Kidney tubule cell (primary cell): ENCODE data around the gene CMTM8.

ENCODE experiments used
- DNase-seq: peaks from one replicate; pipeline ENCODE4 v3.0.0-alpha.2; 2018; ENCODE audit warnings: low spot score

CMTM8 gene

DNA sequence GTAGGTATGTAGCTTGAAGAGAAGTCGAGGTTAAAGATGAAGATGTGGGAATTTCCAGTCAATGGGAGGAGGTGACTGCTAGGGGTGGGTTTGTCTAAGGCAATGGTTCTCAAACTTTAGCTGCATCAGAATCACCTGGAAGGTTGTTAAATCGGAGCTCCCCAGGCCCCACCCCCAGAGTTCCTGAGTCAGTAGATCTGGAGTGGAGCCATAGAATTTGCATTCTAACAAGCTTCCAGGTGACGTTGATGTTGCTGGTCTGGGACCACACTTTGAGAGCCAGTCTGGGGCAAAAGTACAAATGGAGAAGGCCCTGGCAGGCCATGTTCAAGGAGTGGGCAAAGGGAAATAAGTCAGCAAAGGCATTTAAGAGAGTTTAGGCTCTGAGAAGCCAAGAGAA lies 69.1 kb downstream of the CMTM8 start:
- peak; percentile 42 for DNase-seq

DNA sequence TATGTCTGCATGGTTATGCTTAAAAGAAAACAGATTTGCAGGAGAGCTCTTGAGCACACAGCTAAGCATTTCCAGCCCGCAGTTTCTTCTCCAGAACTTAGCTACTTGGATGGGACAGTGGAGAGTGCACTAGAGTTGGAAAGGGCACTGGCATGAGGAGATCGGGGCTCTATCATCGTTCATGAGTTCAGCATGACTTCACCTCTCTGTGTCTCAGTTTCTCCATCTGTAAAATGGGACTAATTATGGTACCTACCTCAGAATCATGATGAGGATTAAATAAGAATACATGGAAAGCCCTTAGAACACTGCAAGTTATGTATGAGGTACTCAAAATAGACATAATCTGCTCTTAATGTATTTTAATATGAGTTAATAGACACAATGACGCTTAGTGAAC lies 69.9 kb downstream of the CMTM8 start:
- DNase-seq, result no peak

DNA sequence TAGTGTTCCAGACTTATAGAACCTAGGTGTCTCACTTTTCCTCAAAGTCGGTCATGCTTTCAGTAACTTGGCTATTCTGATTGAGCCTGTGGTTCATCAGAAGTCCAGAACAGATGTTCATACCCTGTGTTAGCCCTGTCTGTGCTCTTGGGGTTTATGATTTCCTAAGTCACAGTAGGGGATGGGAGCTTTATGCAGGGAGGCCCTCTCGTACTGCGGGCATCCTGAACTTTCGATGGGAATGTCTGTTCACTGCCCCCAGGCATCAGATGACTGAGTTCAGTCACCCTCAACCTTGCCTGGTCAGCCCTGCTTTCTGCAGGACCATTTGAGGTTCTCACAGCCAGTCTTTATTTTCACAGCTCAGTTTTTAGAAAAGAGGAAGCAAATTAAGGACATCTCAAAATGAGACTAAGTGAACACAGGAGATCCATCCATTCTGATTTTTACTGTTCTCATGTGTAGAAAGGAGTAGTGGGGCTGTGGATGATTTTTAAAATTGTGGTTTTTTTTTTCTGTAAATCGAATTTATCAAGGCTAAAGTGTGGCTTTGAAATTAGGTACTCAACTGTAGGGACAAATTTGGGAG lies 71.3 kb downstream of the CMTM8 start:
- DNase-seq, result peak; percentile 36

DNA sequence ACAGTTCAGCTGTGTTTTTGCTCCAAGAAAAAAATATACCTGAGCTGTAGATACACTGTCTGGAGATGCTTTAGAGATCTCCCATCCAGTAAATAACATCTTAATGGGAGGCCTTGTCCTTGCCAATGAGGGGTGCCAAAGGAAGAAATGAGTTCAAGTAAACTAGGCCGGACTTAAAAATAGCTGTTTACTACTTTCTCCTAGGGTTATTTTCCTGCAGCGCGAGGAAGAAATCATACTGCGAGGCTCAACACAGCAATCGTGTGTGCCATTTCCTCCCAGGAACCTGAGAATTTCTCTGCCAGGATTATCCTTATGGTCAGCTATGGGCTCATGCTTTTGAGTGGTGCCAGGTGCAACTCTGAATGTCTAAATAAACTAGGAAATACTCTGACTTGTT lies 71.9 kb downstream of the CMTM8 start:
- no peak for DNase-seq

DNA sequence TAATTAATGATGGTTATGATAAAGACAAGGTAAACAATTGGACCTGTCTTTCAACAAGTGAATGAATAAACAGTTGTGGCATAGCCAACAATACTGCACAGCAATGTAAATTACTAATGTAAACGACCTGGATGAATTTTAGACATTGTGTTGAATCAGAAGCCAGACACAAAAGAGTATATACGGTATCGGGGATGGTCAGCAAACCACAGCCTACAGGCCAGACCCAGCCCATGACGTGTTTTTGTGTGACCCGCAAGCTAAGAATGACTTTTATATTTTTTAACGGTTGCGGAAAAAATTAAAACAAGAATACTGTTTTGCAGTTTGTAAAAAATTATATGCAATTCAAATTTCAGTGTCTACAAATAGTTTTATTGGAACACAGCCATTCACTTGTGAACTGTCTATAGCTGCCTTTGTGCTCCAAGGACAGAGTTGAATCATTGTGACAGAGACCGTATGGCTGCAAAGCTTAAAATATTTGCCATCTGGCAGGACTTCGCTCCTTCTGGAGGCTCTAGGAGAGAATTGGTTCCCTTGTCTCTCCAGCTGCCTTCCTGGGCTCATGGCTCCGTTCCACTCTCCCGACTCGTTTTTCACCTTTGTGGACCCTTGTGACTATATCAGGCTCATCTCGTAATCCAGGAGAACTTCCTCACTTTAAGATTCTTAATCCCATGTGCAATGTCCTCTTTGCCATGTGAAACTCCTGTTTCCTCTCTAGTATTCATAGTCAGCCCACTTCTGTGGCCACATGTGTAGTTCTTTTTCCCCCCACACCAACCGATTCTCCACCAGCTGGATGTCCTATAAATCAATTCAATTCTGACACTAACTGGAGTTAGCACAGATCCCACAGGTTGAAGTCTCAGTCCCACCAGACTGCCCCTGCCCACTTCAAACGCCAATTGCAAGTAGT lies 72.7 kb downstream of the CMTM8 start:
- no peak for DNase-seq

DNA sequence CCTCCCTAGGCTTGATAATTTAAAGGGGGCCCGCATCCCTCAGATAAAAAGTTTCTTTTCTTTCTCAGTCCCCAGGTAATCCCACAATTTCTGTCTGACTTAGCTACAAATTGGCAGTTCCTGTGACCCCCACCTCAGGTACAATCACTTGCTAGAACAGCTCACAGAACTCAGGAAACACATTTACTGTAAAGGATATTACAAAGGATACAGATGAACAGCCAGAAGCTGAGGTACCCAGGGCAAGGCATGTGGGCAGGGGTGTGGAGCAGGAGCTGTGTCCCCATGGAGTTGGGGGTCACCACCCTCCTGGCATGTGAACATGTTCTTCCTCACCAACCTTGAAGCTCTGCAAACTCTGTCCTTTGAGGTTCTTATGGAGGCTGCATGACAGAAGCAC lies 73.8 kb downstream of the CMTM8 start:
- no peak for DNase-seq

DNA sequence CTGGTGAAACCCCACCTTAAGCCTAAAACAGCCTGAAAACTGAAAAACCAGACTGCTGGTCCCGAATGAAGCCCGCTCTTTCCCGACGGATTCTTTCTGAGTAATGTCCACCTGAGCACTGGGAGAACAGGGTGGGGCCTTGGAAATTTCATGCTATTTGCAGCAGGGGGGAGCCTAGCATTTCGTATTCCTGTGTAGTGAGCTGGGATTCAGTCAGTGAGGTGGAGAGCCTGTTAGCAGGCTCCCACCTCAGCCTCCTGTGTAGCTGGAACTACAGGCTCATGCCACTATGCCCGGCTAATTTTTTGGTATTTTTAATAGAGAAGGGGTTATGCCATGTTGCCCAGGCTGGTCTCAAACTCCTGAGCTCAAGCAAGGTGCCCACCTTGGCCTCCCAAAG lies 74.7 kb downstream of the CMTM8 start:
- no peak for DNase-seq

DNA sequence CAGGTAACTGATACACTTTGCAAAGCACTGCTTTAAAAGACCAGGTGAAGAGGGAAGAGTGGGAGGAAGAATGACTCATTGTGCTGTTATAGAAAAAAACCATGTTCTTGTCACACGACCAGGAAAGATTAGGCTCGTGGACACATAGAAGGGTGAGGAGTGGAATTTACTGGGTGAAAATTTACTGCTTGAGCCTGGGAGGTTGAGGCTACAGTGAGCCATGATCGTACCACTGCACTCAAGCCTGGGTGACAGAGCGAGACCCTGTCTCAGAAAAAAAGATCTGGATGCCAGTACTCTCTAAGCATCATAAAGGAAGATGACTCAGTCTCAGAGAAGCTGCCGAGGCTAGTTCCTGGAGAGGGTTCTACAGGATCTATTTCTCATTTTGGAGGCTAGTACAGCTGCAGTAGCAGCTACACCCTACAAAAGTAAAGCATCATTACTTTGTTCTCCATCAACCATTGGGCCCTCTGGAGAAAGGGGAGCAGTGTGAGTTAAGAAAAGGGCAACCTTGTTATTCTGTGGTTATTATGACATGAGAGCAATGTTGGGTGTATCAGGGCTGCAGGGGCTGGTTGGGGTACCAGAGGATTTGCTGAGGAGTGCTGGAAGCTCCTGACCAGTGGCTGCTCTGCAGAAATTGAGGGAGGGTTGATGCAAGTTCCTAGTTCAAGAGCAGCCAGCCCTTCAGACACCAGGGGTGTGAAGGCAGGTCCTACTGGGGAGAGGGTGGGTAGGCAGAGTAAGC lies 75.4 kb downstream of the CMTM8 start:
- peak; percentile 75 for DNase-seq

DNA sequence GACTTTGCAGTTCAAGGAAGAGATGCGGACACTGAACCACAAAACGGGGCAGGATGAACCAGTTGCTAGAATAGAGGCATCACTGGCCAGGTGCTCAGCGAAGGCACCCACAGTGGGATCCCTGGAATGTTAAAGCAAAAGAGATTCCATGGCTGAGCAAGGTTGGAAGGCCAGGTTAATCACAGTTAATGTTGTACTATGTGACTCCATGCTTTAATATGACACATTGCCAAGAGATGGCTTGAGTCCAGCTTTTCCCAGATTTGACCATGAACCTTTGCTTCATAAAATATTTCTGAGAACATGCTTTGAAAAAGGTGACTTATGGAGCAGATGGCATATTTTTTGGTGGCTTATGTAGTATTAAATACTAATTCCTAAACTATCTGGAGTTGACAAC lies 77.0 kb downstream of the CMTM8 start:
- DNase-seq, result peak; percentile 88

DNA sequence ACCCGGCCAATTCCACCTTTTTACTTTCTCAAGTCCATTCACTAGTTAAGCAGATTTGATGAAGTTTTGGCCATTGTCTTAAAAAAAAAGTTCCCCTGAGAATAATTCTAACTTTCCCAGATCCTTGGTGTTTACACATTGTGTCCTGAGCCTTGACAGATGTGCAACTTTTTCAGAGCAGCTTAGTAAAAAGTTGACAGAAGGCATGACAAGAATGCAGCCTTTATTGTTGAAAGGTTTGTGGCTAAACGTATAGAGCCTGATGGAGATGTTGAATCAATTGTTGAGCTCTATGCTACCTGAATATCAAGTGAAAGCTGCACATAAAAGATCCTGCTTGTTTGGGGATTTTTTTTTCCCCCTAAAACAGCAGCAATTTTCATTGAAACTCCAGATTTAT lies 77.8 kb downstream of the CMTM8 start:
- DNase-seq, result no peak

DNA sequence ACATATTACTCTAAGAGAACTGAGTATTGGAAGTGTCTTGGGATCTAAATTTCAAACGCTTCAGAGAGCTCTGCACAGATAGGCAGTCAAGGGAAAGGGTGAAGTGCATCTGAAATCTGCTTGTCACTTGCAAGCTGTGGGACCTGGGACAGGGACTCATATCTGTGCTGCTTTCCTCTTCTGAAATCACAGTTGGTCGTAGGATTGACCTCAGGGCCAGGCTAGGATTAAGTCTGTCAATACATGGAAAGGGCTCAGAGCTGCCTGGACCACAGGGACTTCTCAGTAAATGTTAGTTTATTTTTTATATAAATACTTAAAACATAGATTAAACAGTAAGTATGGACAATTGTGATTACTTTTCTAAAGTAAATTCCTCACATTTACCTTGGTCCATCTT lies 78.5 kb downstream of the CMTM8 start:
- DNase-seq, result no peak

DNA sequence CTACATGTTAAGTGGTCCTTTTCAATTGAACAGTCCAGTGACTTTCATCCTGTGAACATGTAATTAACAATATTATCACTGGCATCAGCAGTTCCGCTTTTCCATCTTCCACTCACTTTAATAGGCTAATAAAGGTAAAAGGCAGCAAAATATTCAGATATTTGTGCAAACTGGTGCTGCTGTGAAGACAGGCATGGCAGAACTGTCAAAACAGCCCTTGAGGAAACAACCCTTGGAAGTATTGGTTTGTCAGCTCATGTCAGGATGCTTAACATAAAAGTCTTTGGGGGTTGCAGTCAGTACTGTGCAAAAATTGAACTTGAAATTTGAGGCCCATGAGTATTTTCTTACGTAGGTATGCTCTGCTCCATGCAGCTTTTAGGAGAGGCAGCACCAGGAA lies 81.1 kb downstream of the CMTM8 start:
- DNase-seq, result no peak

DNA sequence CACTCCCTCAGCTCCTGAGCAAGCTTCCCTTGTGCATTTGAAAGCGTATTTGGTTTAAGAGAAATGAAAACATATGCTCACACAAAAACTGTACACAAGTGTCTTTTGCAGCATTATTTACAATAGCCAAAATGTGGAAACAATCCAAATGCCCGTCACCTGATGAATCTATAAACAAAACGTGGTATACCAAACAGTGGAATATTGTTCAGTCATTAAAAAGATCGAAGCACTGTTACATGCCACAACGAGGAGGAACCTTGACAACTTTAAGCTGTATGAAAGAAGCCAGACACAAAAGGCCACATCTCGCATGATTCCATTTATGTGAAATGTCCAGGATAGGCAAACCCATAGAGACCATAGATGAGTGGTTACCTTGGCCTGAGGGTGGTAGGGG lies 81.6 kb downstream of the CMTM8 start:
- DNase-seq, result no peak

DNA sequence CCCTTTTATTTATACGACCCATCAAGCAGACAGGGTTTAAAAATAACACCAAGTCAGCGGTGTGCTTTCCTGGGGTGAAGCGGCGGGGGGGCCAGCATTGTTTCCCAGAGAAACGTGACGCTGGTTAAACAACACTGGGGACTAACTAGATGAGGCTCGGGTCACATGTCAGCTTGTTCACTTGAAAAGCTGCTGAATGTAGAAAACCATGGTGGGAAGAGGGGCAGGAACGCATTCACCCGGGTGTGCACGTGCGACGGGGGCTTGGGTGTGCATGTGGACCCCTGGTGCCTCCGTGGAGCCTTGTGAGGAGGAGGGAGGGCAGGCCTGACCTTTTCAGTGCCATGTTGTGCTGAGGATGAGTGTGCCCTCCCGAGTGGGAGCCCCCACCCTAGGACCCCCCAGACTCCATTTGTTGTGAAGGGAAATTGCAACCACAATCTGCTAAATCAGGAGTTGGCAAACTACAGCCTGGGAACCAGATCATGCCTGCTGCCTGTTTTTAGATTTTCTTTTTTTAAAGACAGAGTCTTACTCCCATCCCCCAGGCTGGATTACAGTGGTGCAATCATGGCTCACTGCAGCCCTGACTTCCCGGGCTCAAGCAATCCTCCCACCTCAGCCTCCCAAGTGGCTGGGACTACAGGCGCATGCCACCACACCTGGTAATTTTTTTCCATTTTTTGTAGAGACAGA lies 82.8 kb downstream of the CMTM8 start:
- no peak for DNase-seq

DNA sequence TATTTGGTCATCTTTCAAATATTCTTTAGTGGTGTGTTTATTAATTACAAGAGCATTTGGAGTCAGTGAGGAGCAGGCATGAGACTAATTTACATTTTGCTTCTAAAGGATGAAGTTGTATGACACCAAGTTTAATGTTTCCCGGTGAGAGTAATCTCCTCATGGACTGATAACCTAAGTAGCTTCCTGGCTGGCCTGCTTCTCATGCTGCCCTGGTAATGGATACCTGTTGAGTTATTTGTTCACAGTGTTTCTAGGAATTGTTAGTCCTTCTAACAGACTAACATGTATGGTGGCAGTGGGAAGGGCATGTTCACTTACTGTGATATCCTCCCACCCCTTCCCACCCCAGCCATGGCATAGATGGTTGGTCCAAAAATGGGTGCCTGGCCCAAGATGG lies 83.8 kb downstream of the CMTM8 start:
- no peak for DNase-seq

DNA sequence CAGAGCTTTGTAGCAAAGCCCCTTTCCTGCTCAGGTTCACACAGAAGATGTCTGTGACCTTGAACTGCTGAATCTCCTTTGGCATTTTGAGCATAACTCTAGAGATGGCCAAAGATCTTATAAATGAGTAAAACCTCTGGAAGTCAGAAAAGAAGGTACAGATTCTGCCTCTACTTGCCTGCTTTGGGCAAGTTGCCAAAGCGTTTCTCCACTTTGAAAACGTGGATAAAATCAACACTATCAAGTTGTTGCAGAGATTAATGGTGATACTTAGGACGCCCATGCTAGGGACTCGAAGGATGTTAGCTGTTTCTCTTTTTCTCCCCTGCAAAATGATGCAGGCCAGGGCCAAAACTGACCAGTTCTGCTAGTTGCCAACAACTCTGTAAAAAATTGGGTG lies 85.1 kb downstream of the CMTM8 start:
- DNase-seq, result no peak

DNA sequence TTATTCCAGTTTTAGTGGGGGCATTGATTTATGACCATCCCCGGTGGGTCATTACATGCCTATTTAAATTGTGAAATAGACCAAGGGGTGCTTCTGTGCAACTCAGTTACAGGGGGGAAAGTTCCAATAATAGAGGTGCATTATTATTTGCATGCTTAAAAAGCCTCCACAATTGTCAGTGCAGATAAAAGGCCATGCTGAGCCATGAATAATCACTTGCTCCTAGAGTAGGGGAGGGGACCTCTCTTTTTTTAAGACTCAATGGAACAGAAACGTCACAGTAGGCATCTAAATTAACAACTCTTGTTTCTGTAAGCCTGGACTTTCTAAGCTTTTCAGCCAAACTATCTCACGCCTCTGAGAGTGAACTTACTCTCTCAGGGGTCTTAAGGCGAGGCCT lies 86.7 kb downstream of the CMTM8 start:
- no peak for DNase-seq

DNA sequence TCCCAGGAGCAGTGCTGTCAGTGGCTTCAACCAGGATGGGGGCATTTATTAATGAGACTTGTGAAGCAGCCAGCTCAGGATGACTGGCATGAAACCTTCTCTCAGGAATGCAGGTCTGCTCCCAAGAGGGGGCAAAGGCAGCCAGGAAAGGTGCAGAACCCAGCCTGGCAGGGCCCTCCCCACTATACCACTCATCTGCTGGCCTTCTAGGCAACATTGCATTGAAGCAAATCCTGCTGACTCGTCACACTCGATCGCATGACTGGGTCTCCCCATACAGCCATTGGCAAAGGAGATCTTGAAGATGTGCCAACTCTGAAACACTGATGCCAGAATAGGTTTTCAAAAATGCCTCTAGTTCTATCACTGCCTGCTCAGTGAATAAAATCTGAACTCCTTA lies 87.4 kb downstream of the CMTM8 start:
- DNase-seq, result peak; percentile 97

DNA sequence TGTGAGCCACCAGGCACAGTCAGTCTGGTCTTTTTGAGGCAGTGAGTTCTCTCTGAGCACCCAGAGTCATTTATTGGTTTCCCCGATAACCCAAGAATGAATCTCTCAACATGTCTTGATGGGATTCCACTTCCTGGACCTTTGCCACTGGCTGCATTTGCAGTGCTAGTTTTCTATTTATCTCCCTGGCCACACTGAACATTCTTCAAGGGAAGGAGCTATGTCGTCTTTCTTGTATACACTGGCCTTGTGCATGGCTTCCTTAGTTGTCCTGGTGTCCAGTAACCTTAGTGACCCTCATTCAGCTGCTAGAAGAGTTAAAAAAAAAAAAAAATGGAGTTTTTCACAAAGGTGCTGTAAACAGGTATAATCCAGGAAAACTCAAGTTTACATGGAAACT lies 88.3 kb downstream of the CMTM8 start:
- DNase-seq, result peak; percentile 13

DNA sequence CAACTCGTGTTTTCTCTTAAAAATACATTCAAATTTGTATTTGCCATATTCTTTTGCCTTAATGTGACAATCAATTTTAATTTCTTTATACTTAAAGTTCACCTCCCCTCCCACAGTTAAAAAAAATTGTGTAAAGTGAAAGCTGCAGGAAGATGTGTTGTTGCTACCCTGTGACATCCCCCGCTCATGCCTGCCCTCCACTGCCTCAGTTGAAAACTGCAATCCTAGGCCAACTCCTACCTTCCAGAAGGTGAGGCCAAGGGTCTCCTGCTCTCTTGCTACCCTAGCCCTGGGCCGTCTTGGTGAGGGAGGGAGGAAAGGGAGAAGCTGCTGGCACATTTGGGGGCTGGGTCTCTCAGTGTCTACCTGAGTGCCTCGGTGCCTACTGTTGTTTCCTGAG lies 96.2 kb downstream of the CMTM8 start:
- DNase-seq, result peak; percentile 12

DNA sequence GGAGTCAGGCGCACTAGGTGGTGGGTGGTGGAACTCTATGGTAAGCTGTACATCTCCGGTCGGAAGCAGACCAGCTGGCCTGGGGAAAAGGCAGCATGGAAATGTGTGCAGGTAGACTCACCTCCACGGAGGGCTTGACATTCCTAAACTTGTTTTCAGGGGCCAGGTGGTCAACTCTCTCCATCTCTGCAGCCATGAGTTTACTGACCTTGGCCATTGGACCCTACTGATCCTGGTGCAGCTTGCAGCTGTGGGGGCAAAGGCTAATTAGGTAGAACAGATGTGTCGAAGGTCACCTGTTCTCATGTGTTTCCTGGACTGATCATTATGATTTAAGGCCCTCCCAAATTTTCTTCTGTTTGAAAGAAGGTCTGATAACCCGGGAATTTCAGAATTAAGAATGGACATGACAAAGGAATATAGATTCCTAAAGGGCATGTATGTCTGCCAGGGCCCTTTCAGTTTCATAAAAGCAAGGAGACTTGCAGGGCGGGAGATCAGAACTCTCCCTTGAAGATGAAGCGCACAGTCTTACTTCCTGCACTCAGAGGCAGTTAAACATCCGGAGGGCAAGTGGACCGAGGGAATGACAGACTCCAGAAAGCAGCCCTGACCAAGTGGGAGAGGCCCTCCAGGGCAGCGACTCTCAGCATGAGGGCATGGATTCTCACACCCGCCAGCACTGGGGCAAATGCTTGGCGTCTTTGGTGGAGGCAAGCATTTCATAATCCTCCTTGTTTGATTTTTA lies 97.1 kb downstream of the CMTM8 start:
- no peak for DNase-seq

DNA sequence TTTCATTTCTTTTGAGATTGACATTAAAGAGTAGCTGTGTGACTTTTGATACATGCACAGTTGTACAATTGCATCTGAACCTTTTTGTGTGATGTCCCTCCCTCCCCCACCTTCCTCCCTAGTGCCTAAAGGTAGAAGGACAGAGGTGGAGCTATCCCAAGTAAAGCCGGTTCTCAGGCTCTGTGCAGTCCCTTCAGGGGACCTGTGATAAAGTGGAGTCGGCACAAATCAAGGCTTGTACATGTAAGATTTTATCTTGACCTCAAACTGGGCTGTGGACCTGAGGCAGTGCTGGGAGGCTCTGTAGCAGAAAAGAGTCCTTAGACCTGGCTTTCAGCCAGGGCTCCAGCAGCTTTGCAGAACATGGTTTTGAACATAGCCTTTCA lies 97.6 kb downstream of the CMTM8 start:
- no peak for DNase-seq
